NCI-H128 (cell line): ENCODE measurements around the gene SH3RF1.
A peak's percentile ranks its signal among the peaks of the same experiment; 100 is the strongest.
"Not testable (repeated sequence)": the region's sequence is repeated elsewhere in the genome, so short reads cannot be mapped to it uniquely, and the experiment has no call there.

Source experiments
- DNase-seq: peaks from one replicate; lab custom pipeline; 2025; ENCODE audit not compliant: unreplicated experiment; lab: John Stamatoyannopoulos, UW

Gene SH3RF1

DNA sequence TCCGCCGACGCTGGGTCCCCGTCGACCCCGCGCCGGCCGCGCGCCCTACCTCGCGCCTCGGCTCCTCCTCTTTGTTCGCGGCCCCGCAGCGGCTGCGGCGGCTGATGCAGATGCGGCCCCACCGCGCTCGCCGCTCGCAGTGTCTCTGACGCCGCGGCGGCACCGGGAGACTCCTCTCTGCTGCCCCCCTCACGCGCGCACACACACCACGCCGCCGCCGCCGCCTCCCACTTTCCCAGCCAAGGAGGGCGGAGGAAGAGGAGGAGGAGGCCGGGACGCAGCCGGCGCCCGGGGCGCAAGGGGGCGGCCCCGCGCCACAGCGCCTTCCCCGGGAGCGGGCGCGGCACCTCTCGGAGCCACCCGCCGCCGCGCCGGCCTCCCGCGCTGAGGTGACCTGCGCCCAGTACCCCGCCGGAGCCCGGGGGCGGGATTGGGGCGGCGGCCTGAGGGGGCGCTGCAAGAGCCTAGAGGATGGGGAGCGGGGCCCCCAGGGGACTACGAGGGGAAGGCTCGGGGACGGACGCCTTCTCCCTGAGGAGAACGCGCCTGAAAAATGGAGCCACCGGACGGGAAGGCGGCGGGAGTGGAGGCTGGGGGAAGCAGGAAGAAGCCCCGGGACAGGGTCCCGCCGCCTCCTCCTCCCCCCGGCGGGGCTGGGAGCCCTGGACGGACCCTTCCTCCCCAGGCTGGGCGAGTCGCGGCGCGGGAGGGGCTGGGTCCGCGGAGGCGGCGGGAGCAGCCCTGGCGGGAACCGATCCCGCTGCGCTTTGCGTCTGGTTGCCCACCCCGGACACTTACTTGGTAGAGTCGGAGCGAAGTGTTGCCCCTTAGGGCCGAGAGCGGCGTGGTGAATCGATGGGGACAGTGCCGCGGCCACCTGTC, at the start of gene SH3RF1:
Gene SH3RF1 (minus strand): TSS at position 147 of the 882 bp plus-strand sequence. CDS start 1,744 bp downstream, outside the sequence.
- no peak for DNase-seq

DNA sequence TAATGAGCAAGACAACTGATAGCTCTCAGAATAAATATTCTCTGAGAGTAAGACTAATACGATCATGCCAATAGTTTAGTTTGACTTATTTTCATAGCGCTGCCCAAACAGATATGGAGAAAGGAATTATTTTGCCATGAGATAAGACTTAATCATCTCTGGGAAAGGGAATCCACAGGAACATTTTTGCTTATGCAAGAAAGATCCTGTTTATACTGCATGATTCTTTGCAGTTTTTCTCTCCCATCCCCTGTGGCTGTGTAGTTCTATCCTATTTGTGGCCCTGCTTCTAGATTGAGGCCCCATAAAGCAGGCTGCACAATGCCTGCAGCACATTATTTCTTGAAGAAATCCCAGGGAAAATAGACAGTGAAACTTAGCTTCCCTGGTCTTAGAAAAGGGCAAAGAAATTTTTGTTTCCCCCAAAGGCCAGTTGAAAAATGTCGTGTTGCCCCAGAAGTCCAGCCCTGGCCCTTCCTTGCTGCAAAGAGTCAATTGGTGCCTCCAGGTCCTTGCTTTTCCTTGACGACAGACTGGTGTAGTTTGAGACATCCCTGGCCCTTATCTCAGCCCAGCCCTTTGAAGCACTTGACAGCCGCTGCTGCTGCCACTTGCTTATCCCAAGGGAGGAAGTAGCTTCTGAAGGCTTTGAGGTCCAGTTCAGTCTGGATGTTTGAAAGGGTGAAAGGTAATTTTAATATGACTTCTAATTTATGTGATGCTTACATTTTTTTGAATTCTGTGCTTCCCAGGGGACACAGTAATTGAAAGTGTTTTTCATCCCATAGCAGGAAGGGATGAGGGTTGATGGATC, 45.0 kb upstream of the SH3RF1 start:
- DNase-seq, result no peak

DNA sequence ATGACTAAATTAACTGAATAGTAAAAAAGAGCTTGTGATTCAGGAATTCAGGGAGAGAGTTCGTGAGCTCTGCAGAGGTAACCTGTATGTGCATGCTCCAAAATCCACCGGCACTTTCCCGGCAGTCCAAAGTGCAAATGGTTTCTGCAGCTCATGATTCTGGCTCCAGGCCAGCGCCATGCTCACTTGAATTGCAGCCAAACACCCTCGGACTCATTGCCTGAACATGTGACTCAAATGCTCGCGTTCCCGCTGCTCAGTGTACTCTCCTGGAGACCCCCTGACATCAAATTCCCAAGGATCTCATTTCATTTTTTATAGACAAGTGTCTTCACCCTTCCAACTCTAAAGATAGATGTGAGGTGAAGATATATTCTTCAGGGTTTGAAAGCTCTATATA, 44.1 kb upstream of the SH3RF1 start:
- peak; percentile 54 for DNase-seq

DNA sequence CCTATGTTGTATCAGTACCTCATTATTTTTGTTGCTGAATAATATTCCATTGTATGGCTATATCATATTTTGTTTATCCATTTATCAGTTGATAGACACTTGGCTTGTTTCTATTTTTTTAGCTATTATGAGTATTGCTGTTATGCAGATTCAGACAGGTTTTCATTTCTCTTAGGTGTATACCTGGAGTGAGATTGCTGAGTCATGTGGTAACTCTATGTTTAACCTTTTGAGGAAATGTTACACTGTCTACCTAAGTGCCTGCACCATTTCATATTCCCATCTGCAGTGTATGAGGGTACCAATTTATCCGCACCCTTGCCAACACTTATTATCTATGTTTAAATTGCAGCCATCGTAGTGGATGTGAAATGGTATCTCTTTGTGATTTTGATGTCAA, 43.0 kb upstream of the SH3RF1 start:
- no peak for DNase-seq

DNA sequence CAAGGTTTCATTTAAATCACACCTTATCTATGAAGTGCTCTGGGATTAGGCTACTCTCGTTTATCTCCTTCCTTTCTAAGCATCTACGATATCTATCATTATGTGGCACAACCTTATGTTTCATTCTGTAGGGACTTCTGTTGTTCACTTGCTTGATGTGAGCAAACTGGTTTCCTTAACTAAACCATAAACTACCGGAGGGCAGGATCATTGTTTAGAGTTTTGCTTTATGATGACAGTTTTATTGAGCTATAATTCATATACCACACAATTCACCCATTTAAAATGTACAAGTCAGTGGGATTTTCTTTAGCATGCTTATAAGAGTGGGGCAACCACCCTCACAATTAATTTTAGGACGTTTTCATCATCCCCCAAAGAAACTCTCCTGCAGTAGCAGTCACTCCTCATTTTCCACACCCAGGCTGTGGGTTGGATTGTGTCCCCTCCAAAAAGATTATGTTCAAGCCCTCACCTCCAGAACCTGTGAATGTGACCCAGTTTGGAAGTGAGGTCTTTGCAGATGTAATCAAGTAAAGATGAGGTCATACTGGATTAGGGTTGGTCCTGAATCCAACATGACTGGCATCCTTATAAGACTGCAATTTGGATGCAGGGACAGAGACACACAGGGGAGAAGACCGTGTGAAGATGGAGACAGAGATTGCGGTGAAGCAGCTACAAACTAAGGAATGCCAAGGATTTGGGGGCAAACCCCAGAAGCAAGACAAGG, 42.1 kb upstream of the SH3RF1 start:
- no peak for DNase-seq

DNA sequence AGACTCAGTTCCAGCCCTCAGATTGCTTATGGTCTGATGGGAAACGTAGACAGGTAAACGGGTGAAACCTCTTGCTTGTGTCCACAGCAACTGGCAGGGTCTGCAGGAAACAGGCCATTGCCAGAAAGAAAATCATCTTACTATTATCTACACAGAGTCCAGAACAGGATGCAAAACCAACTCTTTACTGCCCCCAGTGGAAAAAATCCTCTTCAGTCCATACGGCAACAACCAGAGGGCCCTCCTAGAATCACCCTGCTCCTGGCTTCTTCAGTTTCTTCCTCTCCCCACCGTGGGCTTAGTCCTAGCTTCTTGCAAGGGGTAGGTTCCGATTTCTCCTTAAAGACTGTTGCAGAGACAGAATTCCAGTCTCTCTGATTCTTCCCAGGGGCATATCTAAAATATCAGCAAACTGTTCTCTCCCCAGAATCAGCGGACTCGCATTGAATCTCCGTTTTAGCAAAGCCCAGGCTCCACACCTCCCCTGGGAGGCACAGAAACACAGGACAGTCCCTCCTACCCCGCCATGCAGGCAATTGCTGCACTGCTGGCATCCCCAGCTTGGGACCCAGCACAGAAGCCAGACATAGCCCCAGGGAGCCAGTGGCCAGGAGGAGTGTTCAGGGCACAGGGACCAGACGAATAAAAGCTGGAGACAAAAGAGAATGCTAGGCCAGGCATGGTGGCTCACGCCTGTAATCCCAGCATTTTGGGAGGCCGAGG, 41.0 kb upstream of the SH3RF1 start:
- no peak for DNase-seq

DNA sequence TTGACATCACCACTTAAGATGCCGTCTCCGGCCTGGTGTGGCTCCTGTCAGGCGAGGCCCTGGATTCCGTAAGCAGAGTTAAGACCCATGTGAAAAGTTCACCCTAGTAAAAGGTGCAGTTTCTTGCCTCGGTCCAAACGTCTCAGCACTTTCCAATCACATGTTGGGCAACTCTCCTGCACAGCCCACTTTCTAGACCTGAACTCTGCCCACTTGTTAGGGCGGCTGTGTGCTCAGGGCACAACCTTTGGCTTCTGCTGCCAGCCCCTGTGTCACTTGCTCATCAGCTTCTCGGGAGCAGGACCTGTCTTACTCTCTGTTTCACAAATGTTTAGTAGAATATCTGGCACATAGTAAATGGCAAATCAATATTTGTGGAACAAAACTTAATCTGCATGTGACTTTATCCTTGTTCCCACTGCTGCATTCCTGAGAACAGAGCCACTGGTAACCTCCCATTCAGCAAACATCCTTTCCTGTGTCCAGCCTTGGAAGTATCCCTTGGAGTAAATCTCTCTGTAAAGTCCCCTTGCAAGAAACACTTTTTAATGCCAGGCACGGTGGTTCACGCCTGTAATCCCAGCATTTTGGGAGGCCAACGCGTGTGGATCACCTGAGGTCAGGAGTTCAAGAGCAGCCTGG, 38.7 kb upstream of the SH3RF1 start:
- no peak for DNase-seq

DNA sequence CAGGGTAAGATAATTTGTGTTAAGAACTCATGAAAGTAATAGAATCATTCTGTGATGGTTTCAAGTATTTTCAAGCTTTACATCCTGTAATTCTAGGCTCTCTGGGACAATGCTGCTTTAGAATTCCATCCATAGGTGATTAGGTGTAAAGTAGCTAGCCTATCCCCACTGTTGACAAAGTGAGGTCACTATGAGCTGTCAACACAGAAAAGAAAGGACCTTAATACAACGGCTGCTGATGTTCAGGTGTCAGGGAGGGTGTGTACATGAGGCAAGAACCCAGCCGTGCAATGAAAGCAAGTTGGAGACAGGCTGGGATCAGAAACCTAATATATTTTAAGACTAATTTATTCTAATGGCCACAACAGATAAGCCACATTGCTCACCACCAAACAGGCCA, 36.8 kb upstream of the SH3RF1 start:
- no peak for DNase-seq

DNA sequence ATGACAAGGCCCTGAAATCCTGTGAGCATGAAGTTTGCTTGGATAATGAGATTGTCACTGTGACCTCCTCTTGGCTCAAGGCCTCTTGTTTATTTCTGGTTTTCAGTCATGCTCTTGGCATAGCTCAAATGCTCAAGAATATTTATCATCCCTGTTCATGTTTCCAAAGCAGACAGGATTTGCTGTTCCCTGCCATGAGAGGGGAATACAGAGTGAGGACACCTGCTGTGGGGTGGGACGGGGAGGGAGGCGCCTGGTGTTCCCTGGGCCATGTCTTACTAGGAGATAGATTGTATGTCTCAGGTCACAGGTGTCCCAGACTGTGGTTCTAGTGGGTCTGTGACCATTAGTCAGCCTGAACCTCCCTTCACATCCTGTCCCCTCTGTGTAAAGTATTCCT, 34.9 kb upstream of the SH3RF1 start:
- no peak for DNase-seq

DNA sequence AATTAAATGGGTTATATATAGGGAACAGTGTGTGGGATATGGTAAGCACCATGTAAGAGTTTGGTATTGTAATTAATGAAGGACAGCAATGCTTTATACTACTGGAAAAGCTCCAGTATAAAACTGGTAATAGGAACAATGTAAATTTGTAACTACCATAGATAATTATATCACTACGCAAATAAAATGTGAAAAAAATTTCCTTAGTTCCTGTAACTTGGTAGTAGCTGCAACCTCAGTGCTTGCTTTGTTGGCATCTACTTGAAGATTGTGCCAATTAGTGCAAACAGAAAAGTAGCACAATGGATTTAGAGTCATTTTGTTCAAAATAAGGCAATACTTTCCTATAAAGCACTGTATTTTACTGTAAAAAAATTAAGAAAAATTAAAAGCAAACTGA, 34.4 kb upstream of the SH3RF1 start:
- no peak for DNase-seq

DNA sequence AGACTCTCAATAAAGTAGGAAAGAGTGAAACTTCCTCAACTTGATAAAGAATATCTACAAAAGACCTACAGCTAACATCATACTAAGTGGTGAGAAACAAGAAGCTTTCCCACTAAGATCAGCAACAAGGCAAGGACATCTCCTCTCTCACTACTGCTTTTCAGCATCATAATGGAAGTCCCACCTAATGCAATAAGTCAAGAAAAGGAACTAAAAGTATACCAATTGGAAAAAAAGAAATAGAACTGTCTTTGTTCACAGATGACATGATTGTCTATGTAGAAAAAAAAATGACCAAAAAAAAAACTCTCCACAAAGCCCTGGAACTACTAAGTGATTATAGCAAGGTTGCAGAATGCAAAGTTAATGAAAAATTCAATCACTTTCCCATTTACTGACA, 25.1 kb upstream of the SH3RF1 start:
- no peak for DNase-seq

DNA sequence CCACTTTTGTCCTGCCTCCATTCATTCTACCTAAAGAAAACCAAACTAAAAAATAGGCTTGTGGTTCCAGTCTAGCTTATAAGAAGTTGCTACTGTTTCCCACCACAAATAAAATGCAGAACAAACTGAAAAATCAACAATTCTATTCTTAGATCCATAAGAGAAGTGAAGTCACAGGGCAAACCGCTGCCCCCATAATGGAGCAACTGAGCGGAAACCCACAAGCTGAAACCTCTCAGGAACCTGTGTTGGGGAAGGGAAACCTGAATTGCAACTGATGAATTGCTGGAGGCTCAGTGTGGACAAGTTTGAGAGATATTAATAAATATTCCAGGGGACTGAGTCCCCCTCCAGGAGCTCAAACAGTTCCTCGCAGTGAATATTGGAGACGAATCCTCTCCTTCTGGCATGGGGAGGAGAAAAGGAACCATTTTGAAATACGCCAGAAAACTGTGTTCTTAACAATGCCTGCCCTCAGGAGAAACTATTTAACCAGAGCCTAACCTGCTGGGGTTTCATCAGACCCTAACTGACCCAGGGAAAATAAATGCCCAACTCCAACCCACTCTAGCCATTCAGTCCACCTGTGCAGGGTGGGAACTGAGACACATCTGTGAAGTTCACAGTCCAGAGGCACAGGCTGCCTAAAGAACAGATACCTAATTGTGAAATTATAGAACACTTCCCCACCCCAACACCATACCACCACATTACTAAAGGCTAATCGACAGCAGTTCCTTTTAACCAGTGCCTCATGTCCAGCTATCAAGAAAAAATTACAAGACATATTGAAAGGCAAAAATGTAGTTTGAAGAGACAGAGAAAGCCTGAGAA, 22.8 kb upstream of the SH3RF1 start:
- no peak for DNase-seq

DNA sequence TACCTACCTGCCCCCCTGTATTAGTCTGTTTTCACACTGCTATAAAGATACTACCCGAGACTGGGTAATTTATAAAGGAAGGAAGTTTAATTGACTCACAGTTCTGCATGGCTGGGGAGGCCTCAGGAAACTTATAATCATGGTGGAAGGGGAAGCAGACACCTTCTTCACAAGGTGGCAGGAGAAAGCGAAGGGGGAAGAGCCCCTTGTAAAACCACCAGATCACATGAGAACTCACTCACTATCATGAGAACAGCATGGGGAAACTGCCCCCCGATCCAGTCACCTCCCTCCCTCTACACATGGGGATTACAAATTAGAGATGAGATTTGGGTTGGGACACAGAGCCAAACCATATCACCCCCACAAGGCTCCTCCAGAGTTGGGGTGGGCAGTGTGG, 17.2 kb upstream of the SH3RF1 start:
- not testable (repeated sequence) for DNase-seq

DNA sequence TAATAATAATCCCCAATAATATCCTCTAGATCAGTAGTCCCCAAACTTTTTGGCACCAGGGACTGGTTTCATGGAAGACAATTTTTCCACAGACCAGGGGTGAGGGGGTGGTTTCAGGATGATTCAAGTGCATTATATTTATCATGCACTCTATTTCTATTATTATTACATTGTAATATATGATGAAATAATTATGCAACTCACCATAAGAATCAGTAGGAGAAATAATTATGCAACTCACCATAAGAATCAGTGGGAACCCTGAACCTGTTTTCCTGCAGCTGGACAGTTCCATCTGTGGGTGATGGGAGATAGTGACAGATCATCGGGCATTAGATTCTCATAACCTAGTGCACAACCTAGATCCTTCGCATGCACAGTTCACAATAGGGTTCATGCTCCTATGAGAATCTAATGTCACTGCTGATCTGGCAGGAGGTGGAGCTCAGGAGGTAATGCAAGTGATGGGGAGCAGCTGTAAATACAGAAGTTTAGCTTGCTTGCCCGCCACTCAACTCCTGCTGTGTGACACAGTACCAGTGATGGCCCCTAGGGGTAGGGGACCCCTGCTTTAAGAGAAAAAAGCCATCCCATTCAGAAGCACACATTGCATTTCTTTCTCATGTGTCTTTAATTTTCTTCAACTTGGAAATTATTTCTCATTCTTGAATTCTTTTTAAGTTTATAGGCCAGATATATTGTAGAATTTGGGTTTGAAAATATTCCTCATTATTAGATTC, 16.0 kb upstream of the SH3RF1 start:
- no peak for DNase-seq

DNA sequence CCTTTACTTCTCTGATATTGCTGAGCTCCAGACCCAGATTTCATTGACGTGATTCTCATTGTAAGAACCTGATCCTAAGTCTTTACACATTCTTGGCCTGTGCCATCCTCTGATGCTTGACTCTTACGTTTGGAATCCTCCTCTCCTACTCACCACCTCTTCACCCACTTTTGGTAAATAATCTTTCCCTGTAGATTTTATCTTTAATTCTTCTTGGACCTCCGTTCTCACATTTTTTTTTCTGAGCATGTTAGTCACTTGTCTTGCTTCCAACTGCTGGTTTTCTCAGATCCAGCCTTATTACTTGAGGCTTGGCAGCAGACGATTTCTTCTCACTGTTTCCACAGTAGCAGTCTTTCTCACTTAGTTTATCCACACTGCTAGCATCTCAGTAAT, 12.4 kb upstream of the SH3RF1 start:
- DNase-seq, result no peak

DNA sequence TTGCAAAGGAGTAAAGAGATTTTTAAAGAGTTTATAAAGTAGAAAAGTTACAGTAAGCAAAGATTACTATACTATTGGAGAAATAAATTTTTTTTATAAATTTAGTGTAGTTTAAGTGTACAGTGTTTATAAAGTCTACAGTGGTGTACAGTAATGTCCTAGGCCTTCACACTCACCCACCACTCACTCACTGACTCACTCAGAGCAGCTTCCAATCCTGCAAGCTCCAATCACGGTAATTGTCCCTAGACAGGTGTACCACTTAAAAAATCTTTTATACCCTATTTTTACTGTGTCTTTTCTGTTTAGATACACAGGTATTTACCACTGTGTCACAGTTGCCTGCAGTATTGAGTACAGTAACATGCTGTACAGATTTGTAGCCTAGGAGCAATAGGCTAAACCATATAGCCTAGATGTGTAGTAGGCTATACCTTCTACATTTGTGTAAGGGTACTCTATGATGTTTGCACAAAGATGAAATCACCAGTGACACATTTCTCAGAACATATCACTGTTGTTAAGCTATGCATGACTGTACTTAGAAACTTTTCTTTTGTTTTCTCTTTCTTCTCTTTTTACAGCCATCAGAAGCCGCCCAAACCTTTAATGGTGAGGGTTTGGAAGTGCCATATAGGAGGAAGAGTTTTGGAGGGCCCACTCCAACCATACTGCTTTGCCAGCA, 11.8 kb upstream of the SH3RF1 start:
- no peak for DNase-seq

DNA sequence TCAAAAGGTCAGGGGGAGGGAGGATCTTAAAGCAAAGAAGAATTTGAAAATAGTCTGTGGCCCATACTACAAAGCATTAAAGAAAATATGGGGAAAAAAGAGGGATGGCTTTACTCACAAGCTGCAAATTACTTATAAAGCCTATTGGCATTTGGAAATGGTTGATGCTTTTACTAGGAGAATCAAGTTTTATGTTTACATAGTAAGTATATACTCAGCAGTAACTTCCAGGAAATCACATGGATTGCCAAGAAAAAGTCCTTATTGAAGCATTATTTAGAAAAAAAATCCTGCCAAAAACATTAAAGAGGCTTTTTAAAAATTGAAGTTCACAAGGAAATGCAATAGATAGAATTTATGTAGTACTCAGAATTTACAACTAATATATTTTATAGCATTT, 8.4 kb upstream of the SH3RF1 start:
- DNase-seq, result no peak

DNA sequence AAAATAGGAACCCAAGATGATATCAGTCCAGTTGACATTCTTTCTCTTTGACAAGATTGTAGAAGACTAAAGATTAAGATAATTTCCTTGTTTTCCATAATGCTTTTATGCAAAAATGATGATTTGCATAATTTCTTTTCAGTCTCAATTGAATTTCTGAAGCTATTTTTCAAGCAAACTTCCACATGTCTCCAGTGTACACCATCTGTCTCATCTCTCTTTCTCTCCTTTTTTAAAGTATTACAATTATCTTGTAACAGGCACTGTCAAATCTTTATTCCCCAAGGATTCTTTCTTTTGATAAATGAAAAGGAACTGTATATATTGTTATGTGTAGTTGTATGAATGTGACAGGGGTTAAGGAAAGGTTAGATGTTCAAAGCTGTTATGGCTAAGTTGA, 7.9 kb upstream of the SH3RF1 start:
- DNase-seq, result no peak
